NCI-H345 treated with DMSO at 0.1 percent for 48 hours (cell line): ENCODE results near the gene IQCH.

Source experiments
- DNase-seq: peaks from one replicate; lab custom pipeline; 2025; ENCODE audit not compliant: unreplicated experiment; lab: John Stamatoyannopoulos, UW

The IQCH gene

DNA sequence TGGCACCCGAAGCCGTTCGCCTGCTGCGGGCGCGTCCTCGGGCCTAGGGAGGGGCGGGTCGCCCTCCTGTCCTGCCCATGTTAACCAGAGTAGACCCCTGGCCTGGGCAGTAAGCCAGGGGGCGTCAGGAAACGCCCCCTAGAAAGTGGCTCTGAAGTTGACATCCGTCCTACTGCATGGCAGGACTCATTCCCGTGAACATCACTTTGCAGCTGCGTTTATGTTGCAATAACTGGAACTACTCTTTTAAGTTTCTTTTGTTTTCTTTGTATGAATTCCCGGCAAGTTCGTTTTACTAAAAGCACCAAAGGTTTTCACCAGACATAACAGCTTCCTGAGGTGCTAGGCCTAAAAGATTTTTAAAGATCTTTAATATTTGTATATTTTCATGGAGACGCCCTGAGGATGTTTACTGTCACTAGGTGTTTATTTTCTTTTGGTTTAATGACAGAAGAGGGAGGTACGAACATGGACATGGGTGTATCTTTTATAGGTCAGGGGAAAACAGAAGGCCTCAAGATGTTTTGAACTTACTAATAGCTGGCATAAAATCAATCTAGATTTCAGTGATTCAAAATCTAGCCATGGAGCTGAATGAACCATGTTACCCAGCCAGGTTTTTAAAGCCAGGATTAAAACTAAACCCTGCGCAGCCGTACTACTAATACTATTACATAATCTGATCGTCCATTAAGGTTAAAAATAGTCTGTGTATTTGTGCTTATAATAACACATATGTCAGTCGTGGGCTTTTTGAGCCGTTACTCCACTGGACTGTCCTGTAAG lies 267.4 kb downstream of the IQCH start:
- DNase-seq = peak; percentile 63

DNA sequence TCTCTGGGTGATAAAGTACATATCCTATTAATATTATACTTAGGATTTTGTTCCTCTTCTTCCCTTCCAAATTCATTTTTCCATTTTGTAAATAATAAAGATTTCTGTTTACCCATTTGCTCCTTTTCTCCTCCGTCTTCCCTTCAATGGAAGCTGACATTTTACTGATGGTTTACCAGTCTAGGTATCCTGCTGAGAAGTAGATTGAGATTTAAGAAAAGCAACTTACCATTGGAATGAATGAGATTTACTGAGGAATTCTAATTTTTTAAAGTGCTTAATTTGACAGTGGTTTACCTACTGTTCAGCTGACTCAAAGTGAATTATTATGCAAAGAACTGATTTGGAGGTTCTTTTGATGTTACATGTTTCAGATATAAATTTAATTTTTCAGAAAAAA lies 268.7 kb downstream of the IQCH start:
- no peak for DNase-seq

DNA sequence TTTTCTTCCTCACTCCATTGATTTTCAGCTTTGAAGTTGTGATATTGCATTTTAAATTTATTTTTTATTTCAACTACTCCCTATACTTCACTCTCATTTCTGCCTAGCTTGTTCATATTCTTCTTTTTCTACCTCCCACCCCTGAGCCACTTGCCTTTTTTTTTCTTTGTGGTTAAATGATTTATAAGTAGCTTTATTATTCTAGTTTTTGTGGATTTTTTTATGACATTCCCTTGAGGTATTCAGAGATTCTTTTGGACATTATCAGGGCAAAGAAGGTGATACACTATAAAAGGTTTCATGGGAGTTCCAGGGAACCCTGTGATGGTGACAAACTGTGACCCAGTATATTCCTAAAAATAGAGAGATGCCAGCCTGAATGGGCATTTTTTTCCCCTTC lies 269.6 kb downstream of the IQCH start:
- DNase-seq = no peak

DNA sequence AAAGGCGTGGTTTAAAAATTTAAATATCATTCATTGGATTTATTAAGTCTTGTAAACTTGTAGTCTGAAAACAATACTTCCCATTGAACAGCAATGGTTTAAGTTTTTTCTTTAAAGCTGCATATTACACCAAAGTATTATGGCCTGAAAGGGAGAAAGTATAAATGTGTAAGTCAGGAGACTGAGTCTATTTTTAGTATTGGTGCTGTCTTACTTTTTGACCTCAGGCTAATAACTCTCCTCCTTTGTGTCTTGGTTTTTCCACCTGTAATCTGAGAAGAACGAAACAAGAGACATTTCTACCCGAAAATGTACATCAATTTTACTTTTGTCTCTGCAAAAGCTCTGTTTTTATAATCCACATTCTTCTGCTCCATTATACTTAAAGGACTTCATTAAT lies 273.9 kb downstream of the IQCH start:
- DNase-seq = no peak

DNA sequence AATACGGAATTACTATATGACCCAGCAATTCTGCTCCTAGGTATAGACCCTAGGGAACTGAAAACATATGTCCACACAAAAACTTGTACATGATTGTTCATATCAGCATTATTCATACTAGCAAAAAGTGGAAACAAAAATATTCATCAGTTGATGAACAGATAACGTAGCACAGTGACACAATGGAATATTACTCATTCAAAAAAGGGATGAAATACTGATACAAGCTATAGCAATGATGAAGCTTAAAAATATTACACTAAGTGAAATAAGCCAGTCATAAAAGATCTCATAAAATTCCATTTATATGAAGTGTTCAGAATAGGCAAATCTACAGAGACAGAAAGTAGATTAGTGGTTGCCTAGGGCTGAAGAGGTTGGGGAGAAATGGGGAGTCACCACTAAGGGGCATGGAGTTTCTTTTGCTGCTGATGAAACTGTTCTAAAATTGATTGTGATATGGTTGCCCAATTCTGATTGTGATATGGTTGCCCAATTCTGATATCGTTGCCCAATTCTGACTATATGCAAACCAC lies 276.9 kb downstream of the IQCH start:
- no peak for DNase-seq

DNA sequence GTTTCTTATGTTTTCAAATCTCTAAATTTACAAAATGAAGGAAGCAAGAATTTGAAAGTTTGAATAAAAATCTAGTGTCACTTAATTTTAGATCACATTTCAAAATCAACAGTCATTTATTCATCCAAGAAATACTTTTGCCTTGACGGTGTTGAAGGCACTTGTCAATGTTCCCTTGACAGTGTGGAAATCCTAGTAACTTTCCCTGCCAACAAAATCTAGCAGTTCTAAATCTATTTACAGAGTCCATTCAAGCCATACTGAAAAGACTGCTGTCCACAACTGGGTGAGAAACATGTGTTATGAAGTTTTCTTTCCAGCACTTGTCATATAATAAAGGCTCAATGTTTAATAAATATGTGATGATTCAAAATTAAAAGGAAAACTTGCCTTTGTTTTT lies 279.3 kb downstream of the IQCH start:
- DNase-seq = no peak

DNA sequence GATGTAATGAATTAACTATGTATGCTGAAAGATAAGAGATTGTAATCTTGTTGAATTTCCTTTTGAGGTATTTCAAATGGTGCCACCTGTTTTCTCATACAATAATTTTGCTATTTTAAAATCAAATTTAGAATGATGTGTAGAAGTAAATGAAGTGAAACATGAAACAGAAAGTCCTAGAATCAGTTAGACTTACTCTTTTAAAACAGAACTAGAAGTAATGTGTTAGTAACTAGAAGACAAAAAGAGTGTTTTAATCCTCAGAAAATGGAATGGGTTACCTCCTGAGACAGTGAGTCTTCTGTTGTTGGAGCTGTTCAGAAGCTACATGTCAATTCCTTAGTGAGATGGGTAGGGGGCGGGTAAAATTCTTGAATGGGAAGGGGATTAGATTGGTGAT lies 279.8 kb downstream of the IQCH start:
- no peak for DNase-seq

DNA sequence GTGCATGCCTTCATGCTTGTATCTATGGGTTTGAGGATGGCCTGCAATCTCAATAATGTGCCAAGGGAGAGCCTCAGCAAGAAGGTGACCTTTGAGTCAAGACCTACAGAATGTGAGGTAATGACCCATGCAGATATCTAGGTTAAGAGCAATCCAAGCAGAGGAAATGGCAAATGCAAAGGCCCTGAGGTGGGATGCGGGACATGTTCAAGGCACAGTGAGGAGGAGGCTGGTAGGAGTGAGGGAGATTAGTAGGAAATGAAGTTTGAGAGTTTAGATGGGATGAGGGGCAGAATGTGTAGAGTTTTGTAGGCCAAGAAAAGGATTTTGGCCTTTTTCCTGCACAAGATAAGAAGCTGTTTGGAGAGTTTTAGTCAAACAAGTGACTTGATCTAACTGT lies 283.2 kb downstream of the IQCH start:
- no peak for DNase-seq

DNA sequence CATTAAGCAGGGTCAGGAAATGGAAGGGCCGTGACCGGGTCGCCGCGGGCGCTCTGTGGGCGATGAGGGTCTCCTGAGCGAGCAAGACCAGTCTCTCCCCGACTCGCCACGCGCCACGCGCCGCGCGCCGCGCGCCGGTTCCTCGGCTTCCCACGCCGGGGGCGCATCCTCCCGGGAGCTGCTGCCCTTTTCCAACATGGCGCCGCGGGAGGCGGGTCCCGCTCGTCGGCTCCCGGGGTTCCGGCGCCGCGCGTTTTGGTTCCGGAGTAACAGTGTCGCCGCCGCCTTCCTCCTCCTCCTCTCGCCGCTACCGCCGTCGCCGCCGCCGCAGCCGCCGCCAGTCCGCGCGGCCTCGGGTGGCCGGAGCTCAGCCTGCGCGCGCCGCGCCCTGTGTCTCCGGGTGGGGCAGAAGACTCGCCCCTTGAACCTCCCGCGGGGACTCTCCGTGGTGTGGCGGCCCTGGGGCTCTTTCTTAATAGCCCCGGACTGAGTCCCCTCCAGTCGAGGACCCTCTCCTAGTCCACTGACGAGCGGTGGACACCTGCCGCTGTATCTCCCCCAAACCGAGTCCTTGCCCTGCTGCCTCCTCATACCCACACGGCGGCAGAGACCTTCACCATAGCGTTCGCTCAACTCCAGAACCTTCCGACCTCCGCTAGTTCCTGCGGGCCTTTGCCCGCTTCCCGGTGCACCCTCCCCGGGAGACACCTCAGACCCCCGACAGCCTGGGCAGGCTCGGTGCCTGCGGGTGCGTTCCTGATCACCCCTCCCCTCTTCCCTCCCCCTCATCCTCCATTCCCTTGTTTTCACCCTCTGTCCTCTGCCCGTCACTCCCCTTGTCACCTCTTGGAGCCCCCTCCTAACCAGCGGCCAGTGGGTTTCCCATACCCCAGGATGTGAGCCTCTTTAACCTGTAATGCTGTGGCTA lies 288.1 kb downstream of the IQCH start, which contains the start of gene MAP2K5:
TSS of gene MAP2K5 (plus strand) at position 284 of the 928 bp plus-strand sequence. CDS start at position 917, 633 bp downstream.
- peak; percentile 41 for DNase-seq

DNA sequence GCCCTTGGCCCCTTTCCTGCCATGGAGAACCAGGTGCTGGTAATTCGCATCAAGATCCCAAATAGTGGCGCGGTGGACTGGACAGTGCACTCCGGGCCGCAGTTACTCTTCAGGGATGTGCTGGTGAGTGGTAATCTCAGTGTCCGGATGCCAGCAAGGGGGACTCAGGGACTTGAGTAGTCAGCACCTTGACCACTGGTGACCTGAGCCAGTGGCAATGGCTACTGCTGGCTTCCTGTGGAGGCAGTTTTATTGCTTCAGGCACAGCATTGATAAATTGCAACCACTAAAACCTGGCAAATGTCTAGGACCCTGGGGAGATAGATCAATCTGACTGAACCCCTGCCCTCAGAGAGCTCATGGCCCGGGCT lies 288.7 kb downstream of the IQCH start:
- no peak for DNase-seq

DNA sequence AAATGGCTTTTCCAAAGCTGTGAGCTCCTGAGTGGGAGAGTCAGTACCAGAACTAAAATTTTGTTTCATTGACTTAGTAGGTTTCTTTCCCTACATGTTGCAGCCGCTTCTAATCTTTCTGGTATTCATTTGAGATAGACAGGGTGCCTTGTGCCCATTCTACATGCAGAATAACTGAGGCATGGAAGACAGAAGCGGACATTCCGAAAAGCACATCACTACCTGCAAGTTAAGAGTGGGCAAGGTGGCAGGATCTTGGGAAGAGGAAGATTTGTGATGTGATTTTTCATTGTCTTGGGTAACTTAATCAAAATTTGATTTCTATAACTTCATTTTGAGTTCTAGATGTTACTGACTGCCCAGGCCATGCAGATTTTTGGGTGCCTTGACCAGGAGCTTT lies 289.9 kb downstream of the IQCH start:
- no peak for DNase-seq

DNA sequence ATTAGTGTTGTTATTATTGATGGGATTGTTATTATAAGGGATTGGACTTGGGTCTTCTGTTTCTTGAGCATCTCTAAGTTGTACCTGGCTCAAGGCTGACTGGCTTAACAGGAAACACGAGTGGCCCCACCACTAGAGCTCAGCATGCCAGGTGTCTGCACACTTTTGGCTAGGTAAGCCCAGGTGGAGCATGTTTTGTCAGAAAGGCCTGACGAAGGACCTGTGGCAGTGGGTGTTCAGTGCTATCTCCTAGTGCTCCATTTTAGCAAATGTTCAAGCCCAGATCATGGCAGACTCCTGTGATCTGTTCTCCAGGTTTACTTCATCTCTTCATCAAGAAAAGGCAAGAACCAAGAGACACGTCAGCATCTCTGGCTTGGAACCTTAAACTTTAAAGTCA lies 291.3 kb downstream of the IQCH start:
- no peak for DNase-seq

DNA sequence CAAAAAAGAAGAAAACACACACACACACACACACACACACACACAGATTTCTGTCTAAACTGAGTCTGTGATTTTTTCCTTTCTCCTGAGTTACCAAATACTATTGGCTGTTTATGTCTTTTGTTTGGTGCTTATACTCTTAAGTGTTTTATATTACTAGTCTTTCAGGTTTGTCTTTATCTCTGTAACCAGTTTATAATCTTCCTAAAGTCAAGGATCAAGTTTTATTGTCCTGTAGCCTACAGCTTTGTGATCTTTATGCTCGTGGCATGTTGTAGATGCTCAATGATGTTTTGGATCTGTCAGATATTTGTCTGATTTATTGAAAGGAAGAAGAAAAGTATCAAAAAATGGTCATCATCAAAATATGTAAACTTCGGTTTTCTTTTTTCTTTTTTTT lies 292.5 kb downstream of the IQCH start:
- DNase-seq = no peak

DNA sequence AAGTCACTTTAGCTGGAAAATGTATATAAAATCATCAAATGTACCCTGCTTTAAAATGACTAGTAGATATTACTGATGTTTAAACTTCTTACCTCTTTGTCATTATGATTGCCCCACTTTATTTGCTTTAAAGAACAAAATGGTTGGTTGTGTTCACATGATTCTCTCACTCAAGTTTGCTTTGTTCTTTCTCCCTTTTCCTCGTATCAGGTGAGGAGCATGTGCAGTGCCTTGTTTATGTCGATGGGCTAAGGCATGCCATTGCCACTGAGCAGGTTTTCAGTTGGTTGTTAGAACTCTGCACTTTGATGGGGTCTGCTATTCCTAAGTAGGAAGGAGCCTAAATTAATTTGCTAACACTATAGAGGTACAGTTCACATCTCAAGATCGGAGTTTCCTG lies 293.2 kb downstream of the IQCH start:
- no peak for DNase-seq

DNA sequence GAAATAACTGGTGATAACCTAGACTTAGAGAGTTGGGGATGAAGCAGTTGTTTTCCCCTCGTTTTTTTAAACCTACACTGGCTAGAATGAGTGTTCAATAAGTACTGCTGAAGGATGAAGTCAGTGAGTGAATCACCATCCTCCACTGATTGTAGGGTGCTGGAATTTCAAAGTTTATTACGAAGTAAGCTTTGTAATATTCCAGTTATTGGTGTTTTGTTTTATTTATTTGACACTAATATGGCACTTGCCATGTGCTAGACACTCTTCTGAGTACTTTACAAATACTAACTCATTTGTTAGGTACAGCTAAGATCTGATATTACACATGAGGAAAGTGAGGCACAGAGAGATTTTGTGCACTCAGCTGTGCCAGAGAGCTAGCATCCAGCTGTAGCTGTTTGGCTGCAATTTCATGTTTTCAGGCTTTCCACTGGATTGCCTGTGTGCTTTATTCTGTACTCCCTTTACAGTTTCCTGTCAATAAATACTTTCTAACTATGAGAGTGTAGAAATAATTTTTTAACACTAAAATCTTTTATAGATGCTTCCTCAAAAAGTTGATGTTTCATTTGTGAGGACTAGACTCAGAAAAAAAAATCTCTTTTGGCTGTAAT lies 293.8 kb downstream of the IQCH start:
- DNase-seq = no peak

DNA sequence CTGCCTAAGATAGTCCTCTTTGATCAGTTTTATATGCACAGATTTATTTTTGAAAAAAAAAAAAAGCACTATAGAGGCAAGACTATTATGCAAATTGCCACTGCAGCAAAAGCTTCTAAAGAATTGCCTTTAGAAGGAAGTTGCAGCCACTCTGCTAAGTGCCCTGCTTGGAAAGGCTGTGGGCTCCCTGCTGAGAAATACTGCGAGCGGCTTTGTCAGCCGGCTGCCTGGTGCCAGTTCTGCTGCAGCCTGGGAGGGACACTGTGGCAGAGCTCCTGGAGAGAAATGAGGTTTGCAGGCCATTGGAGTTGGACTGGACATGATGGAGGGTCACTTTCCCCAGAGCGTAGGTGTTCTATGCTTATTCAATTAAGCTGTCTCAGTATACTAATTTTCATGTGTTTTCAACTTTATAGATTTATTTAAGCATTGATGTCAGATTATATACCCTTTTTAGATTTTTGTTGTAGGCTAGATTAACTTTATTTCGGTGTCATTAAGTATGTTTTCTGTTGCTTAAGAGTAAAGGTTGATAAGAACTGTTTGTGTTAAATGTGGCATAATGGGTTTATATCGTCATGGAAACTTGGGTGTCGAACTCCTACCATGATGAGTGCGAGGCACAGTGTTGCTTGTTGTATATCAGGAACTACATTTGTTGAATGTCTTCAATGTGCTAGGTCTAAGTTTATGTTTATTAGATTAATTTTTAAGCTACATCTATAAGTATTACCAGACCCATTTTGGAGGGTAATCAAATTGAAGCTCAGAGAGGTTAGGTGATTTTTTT lies 294.5 kb downstream of the IQCH start:
- DNase-seq = peak; percentile 33

DNA sequence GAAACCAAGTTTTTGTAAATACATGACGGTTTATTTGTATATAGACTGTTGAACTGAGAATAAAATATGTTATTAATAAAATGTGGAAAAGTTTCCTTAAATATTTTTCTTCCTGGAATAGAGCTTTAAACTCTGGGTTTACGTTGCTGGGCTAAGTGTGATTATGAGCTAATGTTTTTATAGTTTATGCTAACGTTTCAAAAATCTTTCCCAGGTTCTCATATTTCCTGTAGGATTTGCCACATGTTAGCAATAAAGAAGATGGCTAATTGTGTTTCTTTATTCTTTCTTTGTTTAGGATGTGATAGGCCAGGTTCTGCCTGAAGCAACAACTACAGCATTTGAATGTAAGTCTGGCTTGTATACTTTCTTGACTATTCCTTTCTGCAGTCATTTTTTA lies 295.1 kb downstream of the IQCH start:
- no peak for DNase-seq

DNA sequence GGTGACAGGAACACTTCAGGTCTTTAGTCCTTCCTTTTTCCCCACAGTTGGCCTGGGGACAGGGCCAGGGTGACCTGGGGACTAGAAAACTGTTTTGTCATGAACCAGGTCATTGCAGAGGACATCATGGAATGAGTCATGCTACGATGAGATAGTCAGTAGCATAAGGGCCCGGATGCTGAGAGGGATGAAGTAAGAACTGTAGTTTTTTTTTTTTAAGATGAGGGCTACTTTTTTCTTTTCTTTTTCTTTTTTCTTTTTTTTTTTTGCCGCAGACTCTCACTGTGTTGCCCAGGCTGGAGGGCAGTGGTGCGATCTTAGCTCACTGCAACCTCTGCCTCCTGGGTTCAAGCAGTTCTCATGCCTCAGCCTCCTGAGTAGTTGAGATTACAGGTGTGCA lies 295.9 kb downstream of the IQCH start:
- DNase-seq = no peak

DNA sequence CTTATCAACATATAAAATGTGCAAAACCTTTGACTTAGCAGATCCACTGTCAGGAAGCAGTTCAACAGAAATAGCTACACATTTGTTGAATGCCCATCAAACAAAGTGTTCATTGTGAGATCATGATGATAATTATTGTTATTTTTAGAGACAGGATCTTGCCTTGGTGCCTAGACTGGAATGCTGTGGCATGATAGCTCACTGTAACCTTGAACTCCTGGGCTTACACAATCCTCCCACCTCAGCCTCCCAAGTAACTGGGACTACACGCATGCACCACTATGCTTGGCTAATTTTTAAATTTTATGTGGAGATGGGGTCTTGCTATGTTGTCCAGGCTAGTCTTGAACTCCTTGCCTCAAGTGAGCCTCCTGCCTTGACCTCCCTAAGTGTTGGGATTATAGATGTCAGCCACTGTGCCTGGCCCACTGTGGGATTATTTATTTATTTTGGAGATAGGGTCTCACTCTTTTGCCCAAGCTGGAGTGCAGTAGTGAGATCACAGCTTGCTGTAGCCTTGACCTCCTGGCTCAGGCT lies 296.7 kb downstream of the IQCH start:
- no peak for DNase-seq
